Measurements from ENCODE around the gene ESYT2. TPM values are rescaled to one million over a fixed set of nuclear protein-coding genes. Genes with fewer than 3 reads are reported as not detected.

The ESYT2 gene
- total RNA-seq, 1 donor from 2014 or later = 31.8 TPM

DNA sequence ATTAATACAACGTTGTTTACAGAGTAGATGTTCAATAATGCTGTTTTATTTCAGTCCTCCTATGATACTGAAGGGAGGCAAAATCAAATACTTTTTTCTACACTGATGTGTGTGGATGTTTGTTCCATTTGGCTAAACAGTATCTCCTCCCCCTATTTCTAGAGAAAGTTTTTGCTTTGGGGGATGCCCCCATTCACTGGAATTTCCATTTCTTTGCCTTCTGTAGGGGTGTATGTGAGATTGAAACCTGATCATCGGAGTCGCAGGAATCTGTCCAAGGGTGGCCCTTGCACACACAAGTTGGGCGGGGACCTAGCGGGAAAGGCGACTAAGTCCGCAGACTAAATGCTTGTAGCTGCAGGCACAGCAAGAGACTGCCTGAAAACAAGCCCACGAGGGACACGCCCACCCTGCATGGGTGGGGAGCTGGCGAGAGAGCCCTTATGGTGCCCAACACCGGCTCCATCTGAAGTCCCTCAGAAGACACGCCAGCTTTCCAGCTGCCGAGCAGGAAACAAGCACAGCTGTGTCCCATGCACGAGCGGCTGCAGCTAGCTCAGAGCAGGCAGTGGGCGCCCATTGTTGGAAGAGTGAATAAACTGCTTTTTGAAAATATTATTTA is 58.0 kb downstream of the ESYT2 start:
- H3K9me3 Mint-ChIP-seq (ENCODE audit: unreplicated experiment) = no peaks in the 10 kb centered on the region
- TF ChIP-seq, protein P1, sequence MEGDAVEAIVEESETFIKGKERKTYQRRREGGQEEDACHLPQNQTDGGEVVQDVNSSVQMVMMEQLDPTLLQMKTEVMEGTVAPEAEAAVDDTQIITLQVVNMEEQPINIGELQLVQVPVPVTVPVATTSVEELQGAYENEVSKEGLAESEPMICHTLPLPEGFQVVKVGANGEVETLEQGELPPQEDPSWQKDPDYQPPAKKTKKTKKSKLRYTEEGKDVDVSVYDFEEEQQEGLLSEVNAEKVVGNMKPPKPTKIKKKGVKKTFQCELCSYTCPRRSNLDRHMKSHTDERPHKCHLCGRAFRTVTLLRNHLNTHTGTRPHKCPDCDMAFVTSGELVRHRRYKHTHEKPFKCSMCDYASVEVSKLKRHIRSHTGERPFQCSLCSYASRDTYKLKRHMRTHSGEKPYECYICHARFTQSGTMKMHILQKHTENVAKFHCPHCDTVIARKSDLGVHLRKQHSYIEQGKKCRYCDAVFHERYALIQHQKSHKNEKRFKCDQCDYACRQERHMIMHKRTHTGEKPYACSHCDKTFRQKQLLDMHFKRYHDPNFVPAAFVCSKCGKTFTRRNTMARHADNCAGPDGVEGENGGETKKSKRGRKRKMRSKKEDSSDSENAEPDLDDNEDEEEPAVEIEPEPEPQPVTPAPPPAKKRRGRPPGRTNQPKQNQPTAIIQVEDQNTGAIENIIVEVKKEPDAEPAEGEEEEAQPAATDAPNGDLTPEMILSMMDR (IDR thresholded peaks at IDR 0.05; ENCODE audit: unreplicated experiment) = no peak
- DNase-seq (ENCODE audit: low spot score) = no peak
- H3K36me3 Mint-ChIP-seq (ENCODE audit: low read depth, unreplicated experiment) = no peaks in the 10 kb centered on the region
- H3K4me3 Mint-ChIP-seq (ENCODE audit: unreplicated experiment) = no peak overlapping the region
- H3K27ac Mint-ChIP-seq (ENCODE audit: unreplicated experiment) = no peak overlapping the region
- H3K4me1 Mint-ChIP-seq (ENCODE audit: unreplicated experiment) = no peaks in the 10 kb centered on the region
- peaks cover 2% of the 10 kb centered on the region for H3K27me3 Mint-ChIP-seq (ENCODE audit: unreplicated experiment)

DNA sequence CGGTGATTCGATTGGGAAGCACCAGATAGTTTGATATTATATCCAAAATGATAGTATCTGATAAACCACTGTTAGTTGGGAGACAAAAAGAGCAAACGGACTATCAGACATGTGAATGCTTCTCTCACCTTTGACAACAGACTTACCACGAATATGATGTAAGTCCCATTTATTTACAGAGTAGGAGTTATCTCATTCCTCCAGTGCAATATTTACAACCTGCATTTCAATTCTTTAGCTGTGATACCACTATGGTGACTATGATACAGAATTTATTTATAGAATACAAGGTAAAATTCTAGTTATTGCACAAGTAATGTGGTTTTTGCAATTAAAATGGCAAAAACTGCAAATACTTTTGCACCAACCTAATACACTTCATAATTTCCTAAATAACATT is 61.6 kb downstream of the ESYT2 start:
- TF ChIP-seq, protein P1 (IDR thresholded peaks at IDR 0.05; ENCODE audit: unreplicated experiment) = no peak
- Mint-ChIP-seq H3K27me3 (ENCODE audit: unreplicated experiment) (peaks cover 2% of the 10 kb centered on the region), H3K27ac (ENCODE audit: unreplicated experiment) (no peak overlapping the region), H3K4me1 (ENCODE audit: unreplicated experiment) (no peaks in the 10 kb centered on the region), H3K9me3 (ENCODE audit: unreplicated experiment) (no peaks in the 10 kb centered on the region), H3K4me3 (ENCODE audit: unreplicated experiment) (no peak overlapping the region), H3K36me3 (ENCODE audit: low read depth, unreplicated experiment) (peaks cover 10% of the 10 kb centered on the region)
- DNase-seq (ENCODE audit: low spot score) = no peak

DNA sequence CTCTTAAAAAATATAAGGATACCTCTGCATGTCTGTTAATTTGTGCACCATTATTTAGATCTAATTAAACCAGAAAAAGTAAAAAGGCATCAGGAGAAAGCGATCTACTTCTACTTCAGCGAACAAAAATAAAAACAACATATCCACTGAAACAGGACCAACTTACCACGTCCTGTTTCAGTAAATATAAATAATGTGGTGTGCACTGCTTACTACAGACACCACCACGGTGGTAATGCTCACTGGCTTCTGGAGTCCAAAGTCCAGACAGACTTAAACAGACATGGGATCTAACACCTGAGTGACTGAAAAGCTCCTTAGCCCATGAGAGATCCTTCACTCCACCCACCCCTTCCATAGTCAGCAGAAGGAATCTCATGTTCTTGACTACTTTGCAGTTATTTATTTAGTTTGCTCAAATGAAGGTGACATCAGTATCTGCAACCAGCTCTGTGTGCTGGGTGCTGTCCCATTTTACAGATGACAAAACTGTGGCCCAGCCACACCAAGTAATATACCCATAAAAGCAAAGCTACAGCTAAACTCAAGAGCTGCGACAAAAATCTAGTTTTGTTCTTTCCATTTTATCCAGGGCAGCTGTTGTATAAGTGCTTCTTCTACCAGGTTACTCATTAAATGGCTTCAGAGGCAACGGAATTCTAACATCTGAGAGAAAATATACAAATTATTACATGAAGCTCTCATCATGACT is 62.6 kb downstream of the ESYT2 start:
- Mint-ChIP-seq H3K36me3 (ENCODE audit: low read depth, unreplicated experiment) (peaks cover 14% of the 10 kb centered on the region), H3K4me3 (ENCODE audit: unreplicated experiment) (no peak overlapping the region), H3K27me3 (ENCODE audit: unreplicated experiment) (peaks cover 2% of the 10 kb centered on the region), H3K9me3 (ENCODE audit: unreplicated experiment) (no peaks in the 10 kb centered on the region), H3K27ac (ENCODE audit: unreplicated experiment) (no peak overlapping the region), H3K4me1 (ENCODE audit: unreplicated experiment) (no peaks in the 10 kb centered on the region)
- TF ChIP-seq, protein P1 (IDR thresholded peaks at IDR 0.05; ENCODE audit: unreplicated experiment) = no peak
- DNase-seq (ENCODE audit: low spot score) = no peak

DNA sequence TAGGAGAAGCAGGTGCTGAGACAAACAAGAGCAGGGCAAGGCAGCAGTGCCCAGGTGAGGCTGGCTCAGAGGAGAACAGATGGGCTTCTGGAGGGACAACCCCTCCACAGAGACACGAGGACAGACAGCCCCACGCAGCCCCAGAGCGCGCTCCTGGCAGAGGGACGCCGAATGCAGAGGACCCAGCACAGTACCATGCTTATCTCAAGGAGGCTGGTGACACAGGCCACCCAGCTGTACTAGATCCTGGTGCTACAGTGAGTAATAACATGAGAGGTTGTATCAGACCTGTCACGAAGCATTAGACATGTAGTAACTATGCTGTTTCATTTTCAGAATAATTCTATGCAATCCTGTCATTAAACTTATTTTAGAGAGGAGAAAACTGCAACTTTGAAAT is 64.3 kb downstream of the ESYT2 start:
- peaks cover 2% of the 10 kb centered on the region for H3K27me3 Mint-ChIP-seq (ENCODE audit: unreplicated experiment)
- peaks cover 23% of the 10 kb centered on the region for H3K36me3 Mint-ChIP-seq (ENCODE audit: low read depth, unreplicated experiment)
- no peaks in the 10 kb centered on the region for H3K9me3 Mint-ChIP-seq (ENCODE audit: unreplicated experiment)
- no peak overlapping the region for H3K27ac Mint-ChIP-seq (ENCODE audit: unreplicated experiment)
- TF ChIP-seq, protein P1 (IDR thresholded peaks at IDR 0.05; ENCODE audit: unreplicated experiment) = no peak
- no peaks in the 10 kb centered on the region for H3K4me1 Mint-ChIP-seq (ENCODE audit: unreplicated experiment)
- DNase-seq (ENCODE audit: low spot score) = no peak
- H3K4me3 Mint-ChIP-seq (ENCODE audit: unreplicated experiment) = no peak overlapping the region

DNA sequence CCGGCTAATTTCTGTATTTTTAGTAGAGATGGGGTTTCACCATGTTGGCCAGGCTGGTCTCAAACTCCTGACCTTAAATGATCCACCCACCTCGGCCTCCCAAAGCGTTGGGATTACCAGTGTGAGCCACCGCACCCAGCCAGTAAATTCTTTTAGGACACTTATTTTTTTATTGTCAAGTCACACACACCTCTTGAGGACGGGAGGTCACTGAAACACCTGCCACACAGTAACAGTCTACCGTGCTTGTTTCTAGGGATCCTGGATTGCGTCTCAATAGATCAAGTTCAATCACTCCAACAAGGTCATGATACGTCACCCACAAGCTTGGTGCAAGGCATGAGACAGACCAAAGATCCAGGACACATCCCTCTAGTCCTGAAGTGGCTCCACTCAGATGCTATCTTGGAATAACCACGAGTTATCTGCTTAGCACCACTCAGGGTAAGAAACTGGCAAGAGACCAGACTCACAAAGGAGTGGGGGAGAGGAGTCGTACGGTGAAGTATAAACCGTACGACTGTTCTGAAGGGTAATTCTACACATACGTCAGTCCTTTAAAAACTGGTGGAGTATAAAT is 65.8 kb downstream of the ESYT2 start:
- H3K27ac Mint-ChIP-seq (ENCODE audit: unreplicated experiment) = no peak overlapping the region
- TF ChIP-seq, protein P1 (IDR thresholded peaks at IDR 0.05; ENCODE audit: unreplicated experiment) = no peak

More for the DNA sequence above, 65.8 kb downstream of the ESYT2 start:
- Mint-ChIP-seq H3K4me3 (ENCODE audit: unreplicated experiment) (no peak overlapping the region), H3K9me3 (ENCODE audit: unreplicated experiment) (no peaks in the 10 kb centered on the region), H3K4me1 (ENCODE audit: unreplicated experiment) (no peaks in the 10 kb centered on the region), H3K36me3 (ENCODE audit: low read depth, unreplicated experiment) (peaks cover 30% of the 10 kb centered on the region), H3K27me3 (ENCODE audit: unreplicated experiment) (peaks cover 2% of the 10 kb centered on the region)
- DNase-seq (ENCODE audit: low spot score) = no peak

Data from endothelial cell (in vitro differentiated cells).